Peyer's patch (tissue), 4 donors: ENCODE measurements around the gene ELF2. TPM values are rescaled to one million over a fixed set of nuclear protein-coding genes. Genes with fewer than 3 reads are reported as not detected.

Experiments used
- DNase-seq, 3 donors: peaks; one replicate each; pipeline ENCODE4 v3.0.0-alpha.2; 2017 to 2019
- H3K27ac ChIP-seq, 4 donors: fragments of 200-600 bp; sonication (generic); one replicate each; pipeline ENCODE4 v1.5.1; 2016 to 2019
- H3K27me3 ChIP-seq, 2 donors: fragments of 200-600 bp; sonication (generic); one replicate each; pipeline ENCODE4 v1.5.1; 2019
- H3K36me3 ChIP-seq, 3 donors: fragments of 200-600 bp; sonication (generic); one replicate each; pipeline ENCODE4 v1.5.1; 2016 to 2019
- H3K4me1 ChIP-seq, 4 donors: fragments of 200-600 bp; sonication (generic); one replicate each; pipeline ENCODE4 v1.5.1; 2016 to 2019
- H3K4me3 ChIP-seq, 4 donors: fragments of 200-600 bp; sonication (generic); 1 replicate in 3 of 4; 2 replicates in 1 of 4; pipeline ENCODE4 v1.5.1; 2016 to 2019; ENCODE audit warnings: mild to moderate bottlenecking in 1 of 4
- H3K9me3 ChIP-seq, 4 donors: fragments of 200-600 bp; sonication (generic); one replicate each; pipeline ENCODE4 v1.5.1; 2016 to 2019; ENCODE audit warnings: mild to moderate bottlenecking in 1 of 4
- POLR2A ChIP-seq, 2 donors: fragments of 450-650 bp; IDR thresholded peaks; one replicate each; pipeline ENCODE4 v1.5.1; 2017; ENCODE audit warnings: antibody characterized with exemption in 2 of 2, mild to moderate bottlenecking in 2 of 2, moderate library complexity in 2 of 2
- total RNA-seq, 4 donors: library from RNA; depleted of rRNA; stranded (reverse); fragments of >200 nt; gene quantifications; one replicate each; pipeline ENCODE4 v1.1.0, GENCODE V29; 2016
- TF ChIP-seq, protein P1 (sequence below), 6 experiments: fragments of 450-650 bp in 4 of 6; fragments of 200-600 bp in 2 of 6; sonication (generic) in 1 of 6; IDR thresholded peaks; one replicate each; pipeline ENCODE4 v1.5.1; 2017 to 2019; ENCODE audit warnings: antibody characterized with exemption in 6 of 6, mild to moderate bottlenecking in 3 of 6, moderate library complexity in 1 of 6

The ELF2 gene
- total RNA-seq, 4 donors from 2014 or later, result 47.1 to 75.1 (median 54.4) TPM

DNA sequence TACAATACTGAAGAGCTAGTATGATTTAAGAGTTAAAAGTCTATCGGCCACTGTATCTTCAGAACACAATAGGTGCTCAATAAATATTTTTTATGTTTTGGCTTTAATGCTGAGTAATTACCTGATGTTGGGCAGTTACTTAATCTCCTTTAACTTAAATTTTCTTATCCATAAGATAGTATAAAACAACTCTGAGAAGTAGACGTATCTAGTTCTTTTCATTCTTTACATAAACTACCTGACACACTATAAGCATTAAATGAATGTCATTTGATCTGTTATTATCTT, 22.9 kb downstream of the ELF2 start:
- H3K4me1 ChIP-seq, result no peaks in the 10 kb centered on the region
- H3K9me3 ChIP-seq, result no peaks in the 10 kb centered on the region
- H3K36me3 ChIP-seq, result no peaks in the 10 kb centered on the region
- H3K27me3 ChIP-seq, result no peaks in the 10 kb centered on the region
- DNase-seq, result no peak
- H3K27ac ChIP-seq, result no peak overlapping the region
- H3K4me3 ChIP-seq, result no peak overlapping the region
- no peak for TF ChIP-seq POLR2A (IDR thresholded peaks at IDR 0.05)
- TF ChIP-seq, protein P1, sequence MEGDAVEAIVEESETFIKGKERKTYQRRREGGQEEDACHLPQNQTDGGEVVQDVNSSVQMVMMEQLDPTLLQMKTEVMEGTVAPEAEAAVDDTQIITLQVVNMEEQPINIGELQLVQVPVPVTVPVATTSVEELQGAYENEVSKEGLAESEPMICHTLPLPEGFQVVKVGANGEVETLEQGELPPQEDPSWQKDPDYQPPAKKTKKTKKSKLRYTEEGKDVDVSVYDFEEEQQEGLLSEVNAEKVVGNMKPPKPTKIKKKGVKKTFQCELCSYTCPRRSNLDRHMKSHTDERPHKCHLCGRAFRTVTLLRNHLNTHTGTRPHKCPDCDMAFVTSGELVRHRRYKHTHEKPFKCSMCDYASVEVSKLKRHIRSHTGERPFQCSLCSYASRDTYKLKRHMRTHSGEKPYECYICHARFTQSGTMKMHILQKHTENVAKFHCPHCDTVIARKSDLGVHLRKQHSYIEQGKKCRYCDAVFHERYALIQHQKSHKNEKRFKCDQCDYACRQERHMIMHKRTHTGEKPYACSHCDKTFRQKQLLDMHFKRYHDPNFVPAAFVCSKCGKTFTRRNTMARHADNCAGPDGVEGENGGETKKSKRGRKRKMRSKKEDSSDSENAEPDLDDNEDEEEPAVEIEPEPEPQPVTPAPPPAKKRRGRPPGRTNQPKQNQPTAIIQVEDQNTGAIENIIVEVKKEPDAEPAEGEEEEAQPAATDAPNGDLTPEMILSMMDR (IDR thresholded peaks at IDR 0.05), result no peak

DNA sequence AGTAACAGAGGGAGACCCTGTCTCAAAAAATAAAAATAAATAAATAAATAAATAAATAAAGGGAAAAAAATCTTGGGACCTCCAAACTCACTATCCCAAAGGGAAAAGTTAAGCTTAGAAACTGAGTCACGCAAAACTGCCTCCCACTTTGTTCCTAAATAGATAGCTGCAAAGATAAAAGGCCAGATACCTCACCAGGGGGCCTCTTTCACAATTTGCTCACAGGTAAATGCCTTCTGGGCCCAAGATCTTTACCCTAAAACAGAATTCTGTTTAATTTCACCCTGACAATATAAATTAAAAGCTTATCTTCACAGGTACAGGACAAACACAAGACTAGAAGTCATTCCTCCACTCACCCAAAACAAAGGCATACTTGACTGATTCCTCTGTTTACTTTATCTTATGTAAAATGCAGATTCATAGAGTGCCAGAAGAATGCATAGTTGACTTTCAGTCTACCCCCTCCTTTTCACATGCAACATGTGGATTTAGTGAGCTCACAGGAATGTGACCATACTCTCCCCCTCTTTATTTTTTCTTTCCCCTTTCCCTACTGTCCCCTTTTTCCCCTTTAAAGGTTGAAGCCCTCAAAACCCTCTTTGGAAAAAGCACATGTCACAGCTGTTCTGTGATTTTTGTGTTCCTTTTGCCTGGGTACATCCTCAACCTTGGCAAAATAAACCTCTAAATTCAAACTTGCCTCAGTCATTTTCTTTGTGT, 23.4 kb downstream of the ELF2 start:
- Histone ChIP-seq H3K27me3 (no peaks in the 10 kb centered on the region), H3K9me3 (no peaks in the 10 kb centered on the region), H3K36me3 (no peaks in the 10 kb centered on the region), H3K27ac (no peak overlapping the region), H3K4me1 (no peaks in the 10 kb centered on the region), H3K4me3 (no peak overlapping the region)
- no peak for DNase-seq
- TF ChIP-seq, protein P1 (IDR thresholded peaks at IDR 0.05), result no peak
- TF ChIP-seq POLR2A (IDR thresholded peaks at IDR 0.05), result no peak

DNA sequence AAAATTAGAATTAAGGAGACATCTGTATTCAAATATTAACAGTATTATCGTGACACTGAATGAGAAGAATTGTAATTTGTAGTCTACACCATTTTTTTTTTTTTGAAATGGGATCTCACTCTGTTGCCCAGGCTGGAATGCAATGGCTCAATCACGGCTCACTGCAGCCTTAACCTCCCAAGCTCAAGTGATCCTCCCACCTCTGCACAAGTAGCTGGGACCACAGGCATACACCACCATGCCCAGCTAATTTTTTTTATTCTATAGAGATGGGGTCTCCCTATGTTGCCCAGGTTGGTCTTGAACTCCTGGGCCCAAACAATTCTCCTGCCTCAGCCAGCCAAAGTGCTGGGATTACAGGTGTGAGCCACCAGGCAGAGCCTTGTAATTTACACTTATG, 24.8 kb downstream of the ELF2 start:
- no peaks in the 10 kb centered on the region for H3K27me3 ChIP-seq
- no peaks in the 10 kb centered on the region for H3K9me3 ChIP-seq

DNA sequence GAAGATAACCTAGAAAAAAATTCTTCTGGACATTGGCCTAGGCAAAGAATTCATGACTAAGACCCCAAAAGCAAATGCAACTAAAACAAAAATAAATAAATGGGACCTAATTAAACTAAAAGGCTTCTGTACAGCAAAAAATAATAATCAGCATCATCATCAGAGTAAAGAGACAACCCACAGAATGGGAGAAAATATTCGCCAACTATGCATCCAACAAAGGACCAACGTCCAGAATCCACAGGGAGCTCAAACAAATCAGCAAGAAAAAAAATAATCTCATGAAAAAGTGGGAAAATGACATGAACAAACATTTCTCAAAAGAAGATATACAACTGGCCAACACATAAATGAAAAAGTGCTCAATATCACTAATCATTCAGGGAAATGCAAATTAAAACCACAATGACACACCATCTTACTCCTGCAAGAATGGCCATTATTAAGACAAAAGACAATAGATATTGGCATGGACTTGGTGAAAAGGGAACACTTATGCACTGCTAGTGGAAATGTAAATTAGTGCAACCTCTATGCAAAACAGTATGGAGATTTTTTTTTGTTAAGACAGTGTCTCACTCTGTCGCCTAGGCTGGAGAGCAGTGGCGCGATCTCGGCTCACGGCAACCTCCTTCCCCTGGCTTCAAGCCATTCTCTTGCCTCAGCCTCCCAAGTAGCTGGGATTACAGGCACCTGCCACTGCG, 29.9 kb downstream of the ELF2 start:
- H3K9me3 ChIP-seq, result no peaks in the 10 kb centered on the region
- H3K27me3 ChIP-seq, result no peaks in the 10 kb centered on the region
- no peaks in the 10 kb centered on the region for H3K36me3 ChIP-seq
- DNase-seq, result no peak
- no peak for TF ChIP-seq POLR2A (IDR thresholded peaks at IDR 0.05)
- TF ChIP-seq, protein P1 (IDR thresholded peaks at IDR 0.05), result no peak
- peaks cover 0 to 12% (median 0%) of the 10 kb centered on the region in 4 donors for H3K4me1 ChIP-seq
- no peak overlapping the region for H3K27ac ChIP-seq
- H3K4me3 ChIP-seq, result no peak overlapping the region

More for the DNA sequence above, 24.8 kb downstream of the ELF2 start:
- no peak for DNase-seq
- no peak overlapping the region for H3K4me3 ChIP-seq
- no peaks in the 10 kb centered on the region for H3K4me1 ChIP-seq
- H3K36me3 ChIP-seq, result no peaks in the 10 kb centered on the region
- no peak for TF ChIP-seq POLR2A (IDR thresholded peaks at IDR 0.05)
- TF ChIP-seq, protein P1 (IDR thresholded peaks at IDR 0.05), result no peak
- no peak overlapping the region for H3K27ac ChIP-seq

DNA sequence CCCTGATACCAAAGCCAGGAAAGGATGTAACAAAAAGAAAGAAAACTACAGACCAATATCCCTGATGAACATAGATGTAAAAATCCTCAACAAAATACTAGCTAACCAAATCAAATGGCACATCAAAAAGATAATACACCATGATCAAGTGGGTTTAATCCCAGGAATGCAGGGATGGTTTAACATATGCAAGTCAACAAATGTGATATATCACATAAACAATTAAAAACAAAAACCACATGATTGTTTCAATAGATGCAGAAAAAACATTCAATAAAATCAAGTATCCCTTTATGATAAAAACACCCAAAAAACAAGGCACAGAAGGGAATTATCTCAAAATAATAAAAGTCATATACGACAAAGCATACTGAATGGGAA, 31.5 kb downstream of the ELF2 start:
- Histone ChIP-seq H3K4me1 (peaks cover 0 to 12% (median 0%) of the 10 kb centered on the region in 4 donors), H3K27me3 (no peaks in the 10 kb centered on the region), H3K36me3 (no peaks in the 10 kb centered on the region), H3K27ac (no peak overlapping the region), H3K4me3 (no peak overlapping the region), H3K9me3 (no peaks in the 10 kb centered on the region)
- TF ChIP-seq, protein P1 (IDR thresholded peaks at IDR 0.05), result no peak
- TF ChIP-seq POLR2A (IDR thresholded peaks at IDR 0.05), result no peak
- no peak for DNase-seq
